ENCODE data around the gene CCDC171.

Gene CCDC171

DNA sequence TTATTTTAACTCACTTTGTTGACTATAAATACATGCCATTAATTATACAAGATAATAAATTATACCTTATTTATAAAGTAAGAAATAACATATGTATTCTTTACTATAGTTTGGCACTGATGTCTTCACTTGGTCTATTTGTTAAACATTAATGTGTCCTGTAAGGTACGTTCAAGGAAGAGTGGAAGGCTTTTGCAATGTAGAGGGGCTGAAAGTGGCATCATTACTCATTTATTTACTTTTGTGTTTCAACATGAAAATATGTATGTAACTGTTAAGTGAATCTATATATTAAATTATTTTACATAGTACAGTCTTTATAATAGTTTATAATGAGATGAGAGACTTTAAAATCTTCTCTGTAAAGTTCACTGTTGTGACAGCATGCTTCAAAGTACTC, 348.7 kb downstream of the CCDC171 start:
- no peak for DNase-seq

DNA sequence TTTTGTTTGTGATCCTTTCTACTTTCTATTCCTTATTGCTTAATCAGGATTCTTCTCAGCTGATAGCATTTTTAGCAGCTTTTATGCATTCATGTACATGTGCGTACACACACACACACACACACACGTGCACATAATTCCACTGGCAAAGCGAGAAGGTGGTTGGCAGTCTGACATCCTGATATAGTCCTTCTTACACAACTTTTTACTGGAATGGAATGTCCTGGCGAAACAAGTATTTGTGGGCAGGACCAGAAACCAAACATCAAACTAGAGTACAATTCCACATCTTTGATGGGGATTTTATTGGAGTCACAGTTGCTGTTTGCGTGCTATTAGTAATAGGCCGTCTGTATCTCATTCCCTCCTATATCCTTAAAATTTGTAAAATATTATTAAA, 356.5 kb downstream of the CCDC171 start:
- DNase-seq = no peak

DNA sequence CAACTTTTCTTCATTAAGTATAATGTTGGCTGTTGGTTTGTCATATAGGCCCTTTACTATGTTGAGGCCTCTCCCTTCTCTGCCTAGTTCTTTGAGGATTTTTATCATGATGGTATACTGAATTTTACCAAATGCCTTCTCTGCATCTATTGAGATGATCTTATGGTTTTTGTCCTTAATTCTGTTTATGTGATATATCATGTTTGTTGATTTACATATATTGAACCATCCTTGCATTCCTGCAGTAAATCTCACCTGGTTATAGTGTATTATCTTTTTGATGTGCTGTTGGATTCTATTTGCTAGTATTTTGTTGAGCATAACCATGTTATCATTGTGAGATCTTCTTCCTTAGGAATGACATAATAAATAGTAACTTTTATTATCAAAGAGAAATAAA, 362.9 kb downstream of the CCDC171 start:
- no peak for DNase-seq

DNA sequence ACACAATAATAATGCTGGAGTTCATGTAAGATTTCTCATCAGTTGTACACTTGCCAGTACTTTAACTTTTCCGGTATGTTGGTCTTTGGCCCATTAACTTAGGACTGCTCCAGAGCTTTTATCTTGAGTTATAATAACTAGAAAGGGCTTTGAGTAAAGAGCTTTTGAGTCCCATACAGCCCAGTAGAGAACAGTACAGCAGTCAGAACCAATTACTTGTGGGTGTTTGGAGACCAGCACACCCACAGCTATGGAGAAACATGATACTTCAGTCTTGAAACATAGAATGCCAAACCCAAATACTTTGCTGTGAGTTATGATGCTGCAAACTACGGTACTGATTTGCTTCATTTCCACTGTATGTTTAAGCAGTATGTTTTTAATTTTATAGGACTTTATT, 374.3 kb downstream of the CCDC171 start:
- DNase-seq = no peak

DNA sequence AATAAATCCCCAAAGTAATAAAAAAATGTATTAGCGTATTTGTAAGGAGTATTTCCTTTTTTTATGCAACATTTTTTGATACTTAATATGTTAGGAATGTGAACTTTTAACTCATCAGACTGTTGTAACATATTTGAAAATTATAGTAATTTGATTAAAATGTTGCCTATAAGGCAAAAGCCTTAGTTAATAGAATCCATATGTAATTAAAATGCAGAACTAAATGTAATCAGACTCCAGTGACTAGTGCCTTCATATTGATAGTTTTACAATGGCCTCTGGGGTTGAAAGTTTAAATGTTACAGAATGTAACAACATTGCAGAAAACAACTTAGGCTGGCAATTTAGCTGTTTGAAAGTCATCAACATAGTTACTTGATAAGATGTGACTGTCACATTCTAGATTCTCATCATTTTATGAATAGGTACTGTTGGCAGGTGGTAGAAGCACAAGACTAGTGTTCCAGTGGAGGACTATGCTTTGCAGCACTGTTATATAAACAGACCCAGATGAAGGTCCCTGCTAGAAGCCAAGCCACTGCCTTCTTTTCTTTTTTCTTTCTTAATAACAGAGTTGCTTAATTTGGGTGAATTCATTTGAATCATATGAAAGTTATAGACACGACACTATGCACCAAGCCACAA, 382.9 kb downstream of the CCDC171 start:
- no peak for DNase-seq

DNA sequence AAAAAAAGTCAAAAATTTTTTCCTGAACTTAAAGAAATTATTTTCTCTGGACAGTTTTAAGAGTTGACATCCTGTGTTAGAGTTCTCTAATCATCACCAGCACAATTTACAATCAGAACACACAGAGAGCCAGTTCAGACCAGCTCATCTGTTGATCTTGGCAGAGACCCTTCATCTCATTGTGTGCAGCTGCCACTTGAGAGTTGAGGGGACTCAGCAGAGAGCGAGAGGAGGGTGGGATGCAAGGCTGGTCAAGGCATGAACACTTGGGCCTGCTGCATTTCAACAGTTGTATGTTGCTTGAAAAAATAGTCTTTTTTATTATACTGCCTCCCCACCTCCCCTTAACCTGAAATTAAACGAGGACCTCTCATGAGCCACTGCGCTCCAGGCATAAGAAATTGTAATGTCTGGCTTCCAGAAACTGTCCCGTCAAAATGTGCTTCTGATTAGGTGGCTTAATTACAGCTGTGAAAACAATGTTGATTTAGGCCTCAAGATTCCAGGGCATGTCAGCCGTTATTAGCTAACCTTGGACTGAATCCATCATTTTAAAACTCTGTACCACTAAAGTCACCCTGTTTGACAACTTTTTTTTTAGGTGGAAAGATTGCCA, 383.6 kb downstream of the CCDC171 start:
- no peak for DNase-seq

DNA sequence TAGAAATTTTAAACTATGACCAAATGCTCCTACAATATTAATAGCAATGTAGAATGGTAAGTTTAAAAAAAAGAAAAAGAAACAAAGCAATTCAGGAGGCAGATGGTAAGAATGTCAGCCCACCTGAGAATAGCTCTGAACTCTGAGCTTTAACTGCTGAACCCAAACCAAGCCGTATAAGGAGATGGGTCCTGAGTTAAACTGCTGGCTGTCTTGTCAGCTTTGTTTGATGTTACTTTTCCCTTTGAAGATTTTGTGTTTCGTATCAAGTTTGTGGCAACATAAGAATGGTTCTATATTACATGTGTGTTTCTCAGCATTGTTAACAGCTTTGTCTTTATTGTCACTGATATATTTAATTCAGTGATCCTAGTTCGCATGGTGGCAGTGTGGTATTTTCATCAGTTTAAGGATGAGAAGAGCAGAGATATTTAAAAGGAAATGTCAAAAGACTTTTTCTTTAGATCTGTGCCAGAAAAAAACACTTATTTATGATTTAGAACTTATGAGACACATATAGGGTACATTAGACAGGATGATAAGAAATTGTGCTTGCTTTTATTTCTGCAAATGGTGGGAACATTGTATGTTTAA, 390.1 kb downstream of the CCDC171 start:
- DNase-seq = no peak

DNA sequence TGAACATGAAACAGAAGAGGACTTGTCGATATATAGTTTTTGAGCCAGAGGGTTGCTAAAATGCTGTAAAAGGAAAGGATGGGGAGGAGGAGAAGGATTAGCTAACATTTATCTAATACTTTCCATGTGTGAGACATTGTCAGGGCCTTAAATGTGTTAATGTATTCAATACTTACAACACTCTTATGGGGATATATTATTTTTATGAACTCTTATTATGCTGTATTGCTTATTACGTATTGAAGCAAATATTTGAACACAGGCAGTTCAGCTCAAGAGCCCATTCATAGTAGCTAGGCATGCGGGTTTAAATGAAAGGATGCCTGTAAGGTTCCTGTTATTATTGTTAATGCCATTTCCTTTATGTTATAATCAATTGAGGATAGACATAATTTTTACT, 391.5 kb downstream of the CCDC171 start:
- no peak for DNase-seq

DNA sequence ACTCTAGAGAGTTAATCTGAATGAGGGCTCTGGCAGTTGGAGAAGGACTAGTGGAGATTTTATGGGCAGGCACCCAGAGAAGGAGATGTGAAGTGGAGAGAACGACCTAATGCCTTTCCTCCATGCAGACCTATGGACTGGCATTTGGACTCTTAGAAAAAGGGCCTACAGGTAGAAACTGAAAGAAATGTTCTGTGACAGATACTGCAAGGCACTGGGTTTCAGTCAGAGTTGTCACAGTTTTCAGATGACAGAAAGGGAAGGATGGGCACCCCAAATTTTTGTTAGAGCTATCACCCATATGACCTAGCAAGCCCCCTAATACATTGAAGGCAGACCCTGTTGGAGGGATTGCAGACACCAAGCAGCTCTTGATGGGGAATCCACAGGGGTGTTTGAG, 406.8 kb downstream of the CCDC171 start:
- DNase-seq = no peak

DNA sequence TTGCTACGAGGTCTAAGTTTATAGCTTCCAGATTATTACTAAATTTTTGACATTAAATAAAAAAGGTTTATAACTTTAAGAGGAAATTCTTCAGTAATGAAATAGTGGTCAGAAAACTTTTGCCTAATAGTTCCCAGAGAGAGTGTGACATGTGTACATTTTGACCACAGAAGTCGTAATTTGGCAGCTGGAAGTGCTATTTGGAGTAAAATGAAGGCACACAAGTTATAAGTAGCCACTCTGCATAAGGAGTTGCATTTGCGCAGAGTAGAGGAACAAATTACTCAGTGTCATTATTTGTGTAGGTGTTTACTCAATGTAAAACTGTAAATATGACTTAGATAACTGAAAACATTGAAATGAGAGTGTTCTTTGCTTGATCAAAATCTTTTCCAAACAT, 408.4 kb downstream of the CCDC171 start:
- DNase-seq = no peak

DNA sequence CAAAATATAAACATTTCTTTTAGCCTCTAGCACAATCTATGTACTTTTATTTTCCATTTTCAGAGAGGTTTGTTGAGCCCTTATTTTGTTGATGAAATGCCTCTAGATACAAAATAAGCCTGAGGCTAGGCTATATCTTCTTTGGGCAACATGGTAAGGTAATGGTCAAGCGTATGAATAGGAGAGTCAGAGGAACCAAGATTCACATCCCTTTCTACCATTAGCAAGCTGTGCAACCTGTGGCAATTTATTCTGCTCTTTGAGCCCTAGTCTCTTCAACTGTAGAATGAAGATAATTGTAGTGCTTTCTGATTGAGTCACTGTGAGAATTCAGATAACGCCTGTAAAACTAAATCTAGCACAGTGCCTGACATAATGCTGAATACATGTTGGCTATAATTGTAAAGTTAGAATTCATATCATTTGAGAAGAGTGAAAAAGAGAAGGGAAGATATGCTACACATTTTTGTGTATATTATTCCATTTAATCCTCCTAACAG, 412.5 kb downstream of the CCDC171 start:
- no peak for DNase-seq

DNA sequence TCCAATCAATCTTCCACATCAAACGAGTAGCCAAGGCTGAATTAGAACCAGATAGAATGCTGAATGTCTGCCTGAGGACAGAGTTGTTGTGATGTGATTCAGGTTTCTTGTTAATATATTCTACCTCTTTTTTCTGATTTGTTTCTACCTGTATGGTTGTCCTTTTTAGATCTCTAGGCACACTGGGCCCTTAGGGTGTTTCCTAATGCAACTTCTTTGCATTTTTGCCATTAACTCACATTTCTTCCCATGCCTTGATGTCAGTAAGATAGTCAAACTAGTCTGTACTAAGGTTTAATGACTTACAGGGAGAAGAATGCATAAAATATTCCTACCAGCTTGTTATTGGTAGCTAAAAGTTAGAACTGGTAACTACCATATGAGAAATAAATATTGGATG, 413.6 kb downstream of the CCDC171 start:
- no peak for DNase-seq

DNA sequence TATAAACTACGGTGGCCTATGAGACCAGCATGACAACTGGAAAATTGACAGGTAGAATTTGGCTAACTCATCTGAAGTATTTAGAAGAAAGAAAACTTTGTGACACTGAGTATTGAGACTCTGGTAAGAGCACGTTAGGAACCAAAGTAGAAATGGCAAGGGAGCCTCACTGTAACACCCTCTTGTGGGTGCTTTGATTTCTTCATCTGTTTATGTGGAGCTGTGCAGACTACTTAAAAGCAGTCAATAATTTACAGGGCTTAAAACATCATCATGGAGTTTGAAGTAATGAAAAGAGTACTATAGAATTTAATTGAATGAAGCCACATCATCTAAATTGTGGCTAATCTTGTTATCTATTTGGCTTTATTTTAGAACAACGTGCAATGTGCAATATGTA, 414.2 kb downstream of the CCDC171 start:
- no peak for DNase-seq

DNA sequence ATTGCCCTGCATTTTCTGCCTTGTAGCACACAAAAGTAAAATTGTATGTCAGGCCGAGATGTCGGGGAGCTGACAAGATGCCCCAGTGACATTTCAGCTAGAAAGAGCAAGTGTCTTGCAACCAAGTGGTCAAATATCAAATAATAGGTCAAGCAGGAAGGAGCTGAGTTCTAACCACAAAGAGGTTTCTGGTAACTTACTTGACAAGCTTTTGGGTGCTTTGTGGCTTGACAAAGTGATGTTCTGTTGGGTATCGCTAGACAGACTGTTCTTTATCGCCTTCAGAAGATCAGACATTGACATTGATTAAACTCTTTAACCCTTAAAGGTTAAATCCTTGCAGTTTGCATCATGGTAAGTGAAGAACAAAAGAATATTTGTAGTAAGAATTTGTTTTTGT, 419.9 kb downstream of the CCDC171 start:
- no peak for DNase-seq

DNA sequence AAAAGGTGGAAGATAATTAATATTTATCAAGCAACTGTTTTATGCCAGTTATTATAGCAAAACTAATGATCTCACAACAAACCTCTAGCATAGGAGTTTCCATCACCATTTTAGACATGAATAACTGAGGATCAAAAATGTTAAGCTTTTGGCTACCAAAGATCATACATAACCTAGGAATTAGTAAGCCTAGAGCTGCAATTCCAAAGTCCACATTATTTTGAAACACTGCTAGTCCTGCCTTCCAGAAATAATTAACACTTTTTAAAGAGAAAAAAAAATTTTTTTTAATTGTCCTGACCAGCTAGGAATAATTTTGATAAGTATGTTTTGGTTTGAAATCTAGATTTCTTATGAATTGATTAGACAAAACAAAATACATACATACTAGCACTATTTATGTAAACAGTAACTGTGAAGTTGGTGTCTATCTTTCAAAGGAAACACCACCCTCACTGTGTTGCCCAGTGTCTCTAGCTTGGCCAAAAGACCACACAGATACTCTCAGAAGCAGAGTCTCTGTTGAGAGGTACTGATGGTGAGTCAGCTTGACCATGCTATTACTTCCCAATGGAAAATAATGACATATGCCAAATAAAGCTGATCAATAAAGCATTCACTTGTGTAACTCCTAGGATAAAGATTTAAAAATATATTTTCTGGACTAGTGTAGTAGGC, 422.4 kb downstream of the CCDC171 start:
- DNase-seq = no peak

DNA sequence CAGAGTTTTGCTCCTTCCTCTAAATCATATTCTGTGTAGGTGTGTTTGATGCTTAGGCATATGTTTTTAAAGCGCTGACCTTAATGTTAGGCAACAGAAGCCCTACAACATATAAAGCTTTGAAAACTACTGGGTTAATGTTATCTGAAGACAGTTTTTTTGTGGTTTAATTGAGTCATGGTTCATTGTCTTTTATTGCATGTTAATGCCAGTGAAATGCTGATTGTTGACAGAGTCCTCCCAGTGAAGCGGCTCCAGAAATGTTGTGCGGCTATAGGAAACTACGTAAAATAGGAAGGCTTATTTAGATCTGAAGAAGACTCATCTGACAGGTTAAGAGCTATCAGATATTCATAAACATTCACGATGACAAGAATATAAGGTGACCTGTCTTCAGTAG, 424.6 kb downstream of the CCDC171 start:
- DNase-seq = no peak

DNA sequence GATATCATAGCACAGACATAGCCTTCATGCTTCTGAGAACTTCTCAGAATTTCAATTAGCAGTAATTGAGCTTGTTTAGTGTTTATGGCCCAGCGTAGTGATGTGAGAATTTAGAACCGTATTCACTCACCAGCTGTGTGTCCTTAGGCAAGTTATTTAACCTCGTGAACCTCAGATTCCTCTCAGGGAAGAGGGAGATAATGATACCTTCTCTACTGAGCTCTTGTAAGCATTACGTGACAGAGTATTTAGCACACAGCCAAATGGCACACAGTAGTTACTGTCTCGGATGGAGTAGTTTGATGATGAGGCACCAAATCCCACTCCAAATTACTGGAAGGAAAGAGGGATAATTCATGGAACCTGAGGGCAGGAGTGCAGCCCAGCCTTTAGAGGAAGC, 429.3 kb downstream of the CCDC171 start:
- DNase-seq = no peak

DNA sequence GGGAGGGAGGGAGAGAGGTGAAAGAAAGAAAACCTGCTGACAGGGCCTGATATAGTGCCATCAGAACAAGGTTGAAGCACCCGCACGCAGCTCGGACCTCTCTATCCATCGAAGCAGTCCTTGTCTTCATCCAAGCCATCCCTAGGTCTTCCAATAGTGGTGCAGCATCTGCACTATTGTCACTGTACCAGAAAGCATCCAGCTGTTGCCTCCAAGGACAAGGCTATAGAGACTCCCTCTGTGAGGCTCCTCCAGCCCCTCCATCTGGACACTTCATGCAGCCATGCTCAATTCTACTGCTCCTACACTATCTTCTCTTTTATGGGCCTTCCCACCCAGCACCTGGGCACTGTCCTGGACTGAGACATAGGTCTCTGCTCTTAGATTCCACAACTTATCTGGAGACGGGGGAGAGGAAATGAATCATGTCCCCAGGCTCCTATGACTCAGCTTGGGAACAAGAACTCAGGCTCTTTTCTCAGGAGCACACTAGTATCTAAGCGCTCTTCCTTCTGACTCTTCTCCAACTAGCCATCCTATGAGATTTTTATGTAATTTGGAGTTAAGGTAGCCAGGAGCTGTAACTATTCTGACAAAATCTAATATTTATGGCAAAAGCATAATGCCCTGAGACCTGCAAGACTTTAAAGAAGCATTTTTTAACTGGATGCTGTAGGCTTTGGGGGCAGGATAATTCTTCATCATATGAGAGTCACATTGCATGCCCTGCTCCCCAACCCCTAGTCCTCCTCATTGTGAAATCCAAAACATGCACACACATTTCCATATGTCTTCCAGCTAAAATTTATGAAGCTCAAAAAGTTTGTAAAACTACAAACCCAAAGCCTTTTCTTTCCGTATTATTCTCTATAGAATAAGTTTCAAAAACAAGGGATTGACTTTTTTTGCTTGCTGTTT, 446.8 kb downstream of the CCDC171 start:
- no peak for DNase-seq

DNA sequence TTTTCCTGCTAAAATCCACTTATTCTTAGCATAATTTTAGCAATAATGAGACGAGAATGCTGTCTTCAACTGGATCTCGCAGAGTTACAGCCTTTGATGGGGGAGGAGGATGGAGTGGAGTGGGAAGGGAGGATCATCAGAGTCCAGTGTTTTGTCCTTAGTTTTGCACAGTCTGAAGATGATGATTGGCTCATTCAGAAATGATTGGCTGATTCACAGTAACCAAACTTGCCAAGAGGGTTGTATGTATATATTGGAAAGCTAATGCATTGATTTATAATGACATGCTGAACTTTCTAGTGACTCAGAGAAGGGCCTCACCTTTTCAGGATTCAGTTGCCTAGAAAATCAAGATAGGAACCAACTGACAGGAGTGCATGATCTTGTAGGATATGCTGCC, 448.0 kb downstream of the CCDC171 start:
- no peak for DNase-seq

DNA sequence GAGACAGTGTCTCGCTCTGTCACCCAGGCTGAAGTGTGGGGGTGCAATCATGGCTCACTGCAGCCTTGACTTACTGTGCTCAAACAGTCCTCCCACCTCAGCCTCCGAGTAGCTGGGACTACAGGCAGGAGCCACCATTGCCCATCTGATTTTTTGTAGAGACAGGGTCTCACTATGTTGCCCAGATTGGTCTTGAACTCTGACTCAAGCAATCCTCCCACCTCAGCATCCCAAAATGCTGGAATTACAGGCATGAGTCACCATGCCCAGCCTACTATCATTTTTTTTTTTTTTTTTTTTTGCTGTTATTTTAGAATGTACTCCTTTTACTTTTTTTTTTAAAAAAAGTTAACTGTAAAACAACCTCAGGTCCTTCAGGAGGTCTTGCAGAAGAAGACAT, 449.0 kb downstream of the CCDC171 start:
- DNase-seq = no peak

DNA sequence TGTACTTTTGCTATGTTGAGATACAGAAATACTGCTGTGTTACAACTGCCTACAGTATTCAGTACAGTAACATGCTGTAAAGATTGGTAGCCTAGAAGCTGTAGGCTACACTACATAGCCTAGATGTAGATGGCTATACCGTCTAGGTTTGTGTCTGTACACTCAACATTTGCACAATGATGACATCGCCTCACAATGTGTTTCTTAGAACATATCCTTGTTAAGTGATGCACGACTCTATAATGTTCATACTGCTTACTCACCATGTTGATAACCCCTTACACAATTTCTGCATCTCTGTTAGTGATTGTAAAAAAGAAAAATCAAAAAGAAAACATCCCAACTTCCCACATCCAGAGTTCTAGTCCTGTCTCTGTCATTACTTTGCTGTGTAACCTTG, 450.0 kb downstream of the CCDC171 start:
- DNase-seq = no peak

DNA sequence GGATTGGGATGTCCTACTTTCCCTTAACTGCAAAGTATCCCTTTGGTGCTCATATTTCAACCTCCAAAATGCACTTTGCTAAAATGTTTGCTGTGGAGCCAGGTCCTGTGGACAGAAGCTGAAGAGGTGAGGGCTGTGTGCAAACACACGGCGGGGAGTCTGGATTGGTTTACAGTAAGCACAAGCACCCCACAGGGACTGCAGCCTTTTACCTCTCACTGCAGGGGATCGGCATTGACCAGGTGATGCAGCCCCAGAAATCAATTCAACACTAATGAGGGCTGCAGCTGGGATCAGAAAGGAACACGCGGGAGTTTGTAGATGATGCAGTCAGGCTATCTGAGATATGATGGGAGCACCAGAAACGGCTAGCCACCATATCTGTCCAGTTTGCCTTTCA, 450.9 kb downstream of the CCDC171 start:
- DNase-seq = no peak

DNA sequence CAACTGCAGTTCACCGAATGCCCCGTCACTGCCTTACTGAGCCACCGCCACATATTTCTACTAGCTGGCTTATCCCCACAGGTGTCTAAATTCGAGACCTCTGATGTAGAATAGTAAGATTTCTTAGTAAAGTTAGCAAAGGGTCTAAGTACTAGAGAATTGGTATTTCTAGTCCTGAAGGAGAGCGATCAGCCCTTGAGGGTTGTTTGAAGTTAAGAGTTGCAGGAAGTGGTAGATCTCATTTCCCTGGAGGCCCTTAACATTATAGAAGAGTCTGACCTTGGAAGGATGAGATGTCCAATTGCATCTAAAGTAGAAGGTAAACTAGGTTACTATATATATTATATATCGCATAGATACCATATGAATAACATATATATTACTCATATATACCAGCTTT, 451.8 kb downstream of the CCDC171 start:
- DNase-seq = no peak
